Measurements from ENCODE around the gene ZNF76. TPM values are rescaled to one million over a fixed set of nuclear protein-coding genes. Genes with fewer than 3 reads are reported as not detected.

Gene ZNF76
- total RNA-seq, 2 donors from 2014 or later = 25.4 to 26.0 TPM

DNA sequence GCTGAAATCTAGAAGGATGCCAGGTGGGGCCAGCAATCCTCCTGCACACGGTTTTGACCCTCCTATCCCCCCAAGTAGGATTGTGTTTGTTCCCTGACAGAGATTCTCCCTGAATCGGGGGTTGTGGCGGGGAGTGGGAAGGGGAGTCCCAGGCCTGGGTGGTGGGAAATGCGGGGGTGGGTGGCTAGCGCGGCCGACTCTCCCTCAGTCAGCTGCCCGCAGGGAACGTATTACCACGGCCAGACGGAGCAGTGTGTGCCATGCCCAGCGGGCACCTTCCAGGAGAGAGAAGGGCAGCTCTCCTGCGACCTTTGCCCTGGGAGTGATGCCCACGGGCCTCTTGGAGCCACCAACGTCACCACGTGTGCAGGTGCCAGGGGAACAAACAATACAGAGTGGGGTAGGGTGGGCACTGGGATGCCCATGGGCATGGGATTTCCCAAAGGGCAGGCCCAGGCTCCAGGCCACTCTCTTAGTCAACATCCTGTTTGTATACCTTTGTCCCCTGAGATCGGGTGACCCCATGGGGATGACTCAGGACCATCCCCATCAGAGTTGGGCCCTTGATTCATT is 16.1 kb upstream of the ZNF76 start:
- Histone ChIP-seq H3K9me3 (no peaks in the 10 kb centered on the region), H3K4me1 (peaks cover 0 to 32% of the 10 kb centered on the region in 2 donors), H3K36me3 (peaks cover 5% of the 10 kb centered on the region), H3K27me3 (no peaks in the 10 kb centered on the region), H3K27ac (no peak overlapping the region), H3K4me3 (no peak overlapping the region)
- TF ChIP-seq, protein P1, sequence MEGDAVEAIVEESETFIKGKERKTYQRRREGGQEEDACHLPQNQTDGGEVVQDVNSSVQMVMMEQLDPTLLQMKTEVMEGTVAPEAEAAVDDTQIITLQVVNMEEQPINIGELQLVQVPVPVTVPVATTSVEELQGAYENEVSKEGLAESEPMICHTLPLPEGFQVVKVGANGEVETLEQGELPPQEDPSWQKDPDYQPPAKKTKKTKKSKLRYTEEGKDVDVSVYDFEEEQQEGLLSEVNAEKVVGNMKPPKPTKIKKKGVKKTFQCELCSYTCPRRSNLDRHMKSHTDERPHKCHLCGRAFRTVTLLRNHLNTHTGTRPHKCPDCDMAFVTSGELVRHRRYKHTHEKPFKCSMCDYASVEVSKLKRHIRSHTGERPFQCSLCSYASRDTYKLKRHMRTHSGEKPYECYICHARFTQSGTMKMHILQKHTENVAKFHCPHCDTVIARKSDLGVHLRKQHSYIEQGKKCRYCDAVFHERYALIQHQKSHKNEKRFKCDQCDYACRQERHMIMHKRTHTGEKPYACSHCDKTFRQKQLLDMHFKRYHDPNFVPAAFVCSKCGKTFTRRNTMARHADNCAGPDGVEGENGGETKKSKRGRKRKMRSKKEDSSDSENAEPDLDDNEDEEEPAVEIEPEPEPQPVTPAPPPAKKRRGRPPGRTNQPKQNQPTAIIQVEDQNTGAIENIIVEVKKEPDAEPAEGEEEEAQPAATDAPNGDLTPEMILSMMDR (IDR thresholded peaks at IDR 0.05) = no peak
- no peak for DNase-seq (ENCODE audit: low spot score)

DNA sequence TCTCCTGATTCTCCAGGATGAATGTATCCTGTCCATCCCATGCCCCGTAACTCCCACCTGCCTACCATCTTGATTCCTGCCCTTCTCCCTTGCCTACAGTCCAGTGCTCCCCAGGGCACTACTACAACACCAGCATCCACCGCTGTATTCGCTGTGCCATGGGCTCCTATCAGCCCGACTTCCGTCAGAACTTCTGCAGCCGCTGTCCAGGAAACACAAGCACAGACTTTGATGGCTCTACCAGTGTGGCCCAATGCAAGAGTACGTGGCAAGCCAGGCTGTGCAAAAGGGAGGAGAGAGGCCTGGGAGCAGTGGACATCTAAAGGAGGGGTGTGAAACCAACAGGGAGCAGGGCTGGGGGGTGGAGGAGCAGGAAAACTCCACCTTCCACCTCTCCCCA is 15.0 kb upstream of the ZNF76 start:
- Histone ChIP-seq H3K4me1 (peaks cover 0 to 32% of the 10 kb centered on the region in 2 donors), H3K36me3 (peaks cover 5% of the 10 kb centered on the region), H3K9me3 (no peaks in the 10 kb centered on the region), H3K27ac (no peak overlapping the region), H3K4me3 (no peak overlapping the region), H3K27me3 (no peaks in the 10 kb centered on the region)
- TF ChIP-seq, protein P1 (IDR thresholded peaks at IDR 0.05) = no peak
- DNase-seq (ENCODE audit: low spot score) = no peak

DNA sequence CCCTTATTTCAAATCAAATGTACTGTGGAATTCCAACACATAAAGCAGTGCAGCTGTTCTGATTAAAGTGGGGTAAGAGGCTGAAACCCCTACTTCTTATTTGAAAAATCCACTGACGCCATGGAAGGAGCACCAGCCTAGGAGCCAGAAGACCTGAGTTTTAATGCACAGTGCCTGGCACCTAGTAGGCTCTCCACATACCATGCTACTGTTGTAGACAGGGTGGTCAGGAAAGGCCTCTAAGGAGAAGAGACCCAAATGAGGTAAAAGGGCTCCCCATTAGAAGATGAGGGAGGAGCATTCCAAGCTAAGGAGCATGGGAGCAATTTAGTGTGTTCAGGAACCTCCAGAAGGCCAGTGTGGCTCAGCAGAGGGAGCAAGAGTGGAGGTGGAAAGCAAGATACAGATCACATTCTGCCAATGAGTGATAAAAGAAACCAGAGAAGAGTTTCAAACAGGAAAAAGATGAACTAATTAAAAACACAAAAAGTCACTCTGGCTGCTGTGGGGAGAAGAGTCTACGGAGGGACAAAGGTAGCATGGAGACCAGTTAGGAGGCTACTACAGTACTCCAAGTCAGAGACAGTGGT is 11.8 kb upstream of the ZNF76 start:
- Histone ChIP-seq H3K27me3 (no peaks in the 10 kb centered on the region), H3K36me3 (peaks cover 5% of the 10 kb centered on the region), H3K4me3 (no peak overlapping the region), H3K9me3 (no peaks in the 10 kb centered on the region), H3K27ac (no peak overlapping the region), H3K4me1 (peaks cover 0 to 21% of the 10 kb centered on the region in 2 donors)
- TF ChIP-seq, protein P1 (IDR thresholded peaks at IDR 0.05) = no peak
- no peak for DNase-seq (ENCODE audit: low spot score)

GRCh38 chr6:35248300-35248699 is 11.2 kb upstream of the ZNF76 start:
- peaks cover 0 to 21% of the 10 kb centered on the region in 2 donors for H3K4me1 ChIP-seq
- no peaks in the 10 kb centered on the region for H3K9me3 ChIP-seq
- H3K27me3 ChIP-seq = no peaks in the 10 kb centered on the region
- no peak for DNase-seq (ENCODE audit: low spot score)
- TF ChIP-seq, protein P1 (IDR thresholded peaks at IDR 0.05) = no peak
- H3K36me3 ChIP-seq = peaks cover 4% of the 10 kb centered on the region
- H3K4me3 ChIP-seq = no peak overlapping the region
- no peak overlapping the region for H3K27ac ChIP-seq

DNA sequence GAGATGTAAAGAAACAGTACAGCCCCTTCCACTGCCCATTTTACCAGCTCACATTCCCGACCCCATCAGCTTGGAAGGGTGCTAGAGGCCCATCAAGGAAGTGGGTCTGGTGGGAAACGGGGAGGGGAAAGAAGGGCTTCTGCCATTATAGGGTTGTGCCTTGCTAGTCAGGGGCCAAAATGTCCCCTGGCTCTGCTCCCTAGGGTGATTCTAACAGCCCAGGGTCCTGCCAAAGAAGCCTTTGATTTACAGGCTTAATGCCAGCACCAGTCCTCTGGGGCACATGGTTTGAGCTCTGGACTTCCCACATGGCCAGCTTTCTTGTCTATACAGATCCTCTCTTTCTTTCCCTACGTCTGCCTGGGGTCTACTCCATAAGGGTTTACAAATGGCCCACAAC is 10.6 kb upstream of the ZNF76 start:
- no peaks in the 10 kb centered on the region for H3K9me3 ChIP-seq
- no peaks in the 10 kb centered on the region for H3K27me3 ChIP-seq
- no peaks in the 10 kb centered on the region for H3K36me3 ChIP-seq
- TF ChIP-seq, protein P1 (IDR thresholded peaks at IDR 0.05) = no peak
- no peak for DNase-seq (ENCODE audit: low spot score)
- H3K27ac ChIP-seq = no peak overlapping the region
- peaks cover 0 to 21% of the 10 kb centered on the region in 2 donors for H3K4me1 ChIP-seq
- no peak overlapping the region for H3K4me3 ChIP-seq

GRCh38 chr6:35251949-35252348 is 7.6 kb upstream of the ZNF76 start:
- TF ChIP-seq, protein P1 (IDR thresholded peaks at IDR 0.05) = no peak
- Histone ChIP-seq H3K4me3 (no peak overlapping the region), H3K4me1 (peaks cover 0 to 21% of the 10 kb centered on the region in 2 donors), H3K9me3 (no peaks in the 10 kb centered on the region), H3K27me3 (no peaks in the 10 kb centered on the region), H3K27ac (no peak overlapping the region), H3K36me3 (no peaks in the 10 kb centered on the region)
- DNase-seq (ENCODE audit: low spot score) = no peak
